Trophoblast cell (in vitro differentiated cells and primary cell): Measurements from ENCODE around the gene IL1RAPL1.

ENCODE experiments used
- DNase-seq, 2 donors: peaks; one replicate each; pipeline ENCODE4 v3.0.0-alpha.2; 2016
- H2AFZ ChIP-seq: 2 replicates; pipeline ENCODE4 v1.6.1; 2013; ENCODE audit warnings: low read length, moderate library complexity, mild to moderate bottlenecking; ENCODE audit not compliant: insufficient read depth, poor library complexity
- H2AK5ac ChIP-seq: 2 replicates; pipeline ENCODE4 v1.6.1; 2013; ENCODE audit warnings: mild to moderate bottlenecking, low read length
- H2BK120ac ChIP-seq: 2 replicates; pipeline ENCODE4 v1.6.1; 2013; ENCODE audit warnings: low read length, mild to moderate bottlenecking, moderate library complexity; ENCODE audit not compliant: insufficient read depth, poor library complexity
- H2BK12ac ChIP-seq: 2 replicates; pipeline ENCODE4 v1.6.1; 2013; ENCODE audit warnings: mild to moderate bottlenecking, low read length, moderate library complexity
- H2BK5ac ChIP-seq: 2 replicates; pipeline ENCODE4 v1.6.1; 2013; ENCODE audit warnings: low read length, low read depth, moderate library complexity, mild to moderate bottlenecking; ENCODE audit not compliant: poor library complexity
- H3K14ac ChIP-seq: 2 replicates; pipeline ENCODE4 v1.6.1; 2013; ENCODE audit warnings: mild to moderate bottlenecking, low read length
- H3K18ac ChIP-seq: 2 replicates; pipeline ENCODE4 v1.6.1; 2013; ENCODE audit warnings: mild to moderate bottlenecking, low read length
- H3K23ac ChIP-seq: 2 replicates; pipeline ENCODE4 v1.6.1; 2013; ENCODE audit warnings: low read length
- H3K27ac ChIP-seq: 2 replicates; pipeline ENCODE4 v1.5.1; 2013; ENCODE audit warnings: low read depth, mild to moderate bottlenecking, inconsistent platforms, low read length, moderate library complexity
- H3K27me3 ChIP-seq: 2 replicates; pipeline ENCODE4 v1.6.1; 2013; ENCODE audit warnings: inconsistent platforms, mild to moderate bottlenecking, low read length, moderate library complexity; ENCODE audit not compliant: insufficient read depth
- H3K36me3 ChIP-seq, 2 experiments: 1 replicate in 1 of 2; 2 replicates in 1 of 2; pipeline ENCODE4 v1.6.1; 2013; ENCODE audit warnings: low read length in 2 of 2, mild to moderate bottlenecking in 2 of 2, moderate library complexity in 1 of 2; ENCODE audit not compliant: insufficient read depth in 2 of 2, control insufficient read depth in 1 of 2
- H3K4ac ChIP-seq: 2 replicates; pipeline ENCODE4 v1.6.1; 2013; ENCODE audit warnings: low read depth, mild to moderate bottlenecking, low read length, moderate library complexity
- H3K4me1 ChIP-seq, 2 experiments: 1 replicate in 1 of 2; 2 replicates in 1 of 2; pipeline ENCODE4 v1.6.1; 2013; ENCODE audit warnings: low read length in 2 of 2, mild to moderate bottlenecking in 2 of 2, moderate library complexity in 1 of 2; ENCODE audit not compliant: insufficient read depth in 2 of 2, control insufficient read depth in 1 of 2
- H3K4me2 ChIP-seq: 2 replicates; pipeline ENCODE4 v1.6.1; 2013; ENCODE audit warnings: inconsistent platforms, mild to moderate bottlenecking, low read length, moderate library complexity
- H3K4me3 ChIP-seq: 2 replicates; pipeline ENCODE4 v1.5.1; 2013; ENCODE audit warnings: mild to moderate bottlenecking, low read depth, low read length, inconsistent platforms
- H3K79me1 ChIP-seq: one replicate; pipeline ENCODE4 v1.6.1; 2013; ENCODE audit warnings: low read length
- H3K79me2 ChIP-seq: 2 replicates; pipeline ENCODE4 v1.6.1; 2013; ENCODE audit warnings: low read length, mild to moderate bottlenecking; ENCODE audit not compliant: control insufficient read depth, insufficient read depth, poor library complexity
- H3K9ac ChIP-seq: 2 replicates; pipeline ENCODE4 v1.6.1; 2013; ENCODE audit warnings: mild to moderate bottlenecking, low read length
- H3K9me3 ChIP-seq: 2 replicates; pipeline ENCODE4 v1.6.1; 2013; ENCODE audit warnings: low read depth, mild to moderate bottlenecking, control low read depth, inconsistent platforms, low read length; ENCODE audit not compliant: insufficient read depth
- H4K12ac ChIP-seq: 2 replicates; pipeline ENCODE4 v1.6.1; 2013; ENCODE audit warnings: low read depth, mild to moderate bottlenecking, low read length, moderate library complexity
- H4K8ac ChIP-seq: 2 replicates; pipeline ENCODE4 v1.6.1; 2013; ENCODE audit warnings: low read depth, mild to moderate bottlenecking, low read length, moderate library complexity
- H4K91ac ChIP-seq: one replicate; pipeline ENCODE4 v1.6.1; 2013; ENCODE audit warnings: low read depth, mild to moderate bottlenecking, low read length, moderate library complexity
- WGBS: extraction: QIAGEN DNeasy Blood & Tissue Kit; methylation state at CpG from one replicate; pipeline ENCODE4 v1.1.7; 2013; ENCODE audit warnings: missing lambda C conversion rate; ENCODE audit not compliant: insufficient read length, insufficient coverage; ENCODE audit errors: extremely low coverage; 5-methylcytosine and 5-hydroxymethylcytosine counted together

Gene IL1RAPL1

GRCh38 chrX:29470030-29470429 lies 882.8 kb downstream of the IL1RAPL1 start:
- H2BK120ac ChIP-seq, result no peak overlapping the region
- WGBS, result no CpG with 5 or more reads among the region's 1 CpG
- H3K4me1 ChIP-seq, result no peaks in the 10 kb centered on the region

GRCh38 chrX:29471829-29472228 lies 884.6 kb downstream of the IL1RAPL1 start:
- H3K9me3 ChIP-seq, result no peaks in the 10 kb centered on the region
- no peak overlapping the region for H2BK5ac ChIP-seq
- no peak overlapping the region for H3K9ac ChIP-seq
- no peaks in the 10 kb centered on the region for H3K27me3 ChIP-seq
- no peak overlapping the region for H3K18ac ChIP-seq
- no peak overlapping the region for H3K23ac ChIP-seq
- H3K4me3 ChIP-seq, result no peak overlapping the region
- no peak overlapping the region for H4K91ac ChIP-seq
- H3K14ac ChIP-seq, result no peak overlapping the region
- no peak overlapping the region for H2BK120ac ChIP-seq
- no peak for DNase-seq
- no peak overlapping the region for H3K4ac ChIP-seq
- H3K79me1 ChIP-seq, result no peaks in the 10 kb centered on the region
- no peak overlapping the region for H3K4me2 ChIP-seq
- H3K36me3 ChIP-seq, result no peaks in the 10 kb centered on the region
- H2AFZ ChIP-seq, result no peak overlapping the region
- H2AK5ac ChIP-seq, result no peak overlapping the region
- no peak overlapping the region for H3K27ac ChIP-seq
- H4K8ac ChIP-seq, result no peak overlapping the region
- no peak overlapping the region for H4K12ac ChIP-seq
- H3K4me1 ChIP-seq, result no peaks in the 10 kb centered on the region
- H2BK12ac ChIP-seq, result no peak overlapping the region
- no peaks in the 10 kb centered on the region for H3K79me2 ChIP-seq

More at GRCh38 chrX:29470030-29470429, 882.8 kb downstream of the IL1RAPL1 start:
- no peak overlapping the region for H4K91ac ChIP-seq
- no peaks in the 10 kb centered on the region for H3K79me2 ChIP-seq
- H3K4me2 ChIP-seq, result no peak overlapping the region
- H2AFZ ChIP-seq, result no peak overlapping the region
- no peak overlapping the region for H4K8ac ChIP-seq
- H2BK12ac ChIP-seq, result no peak overlapping the region
- no peaks in the 10 kb centered on the region for H3K9me3 ChIP-seq
- no peak overlapping the region for H4K12ac ChIP-seq
- H3K9ac ChIP-seq, result no peak overlapping the region
- H3K27me3 ChIP-seq, result no peaks in the 10 kb centered on the region
- DNase-seq, result no peak
- H3K18ac ChIP-seq, result no peak overlapping the region
- no peak overlapping the region for H3K4me3 ChIP-seq
- no peak overlapping the region for H2BK5ac ChIP-seq
- H3K4ac ChIP-seq, result no peak overlapping the region
- no peak overlapping the region for H3K14ac ChIP-seq
- no peak overlapping the region for H2AK5ac ChIP-seq
- H3K36me3 ChIP-seq, result no peaks in the 10 kb centered on the region
- no peak overlapping the region for H3K23ac ChIP-seq
- no peak overlapping the region for H3K27ac ChIP-seq
- no peaks in the 10 kb centered on the region for H3K79me1 ChIP-seq

- no peaks in the 10 kb centered on the region for H3K79me2 ChIP-seq
- H3K9me3 ChIP-seq, result no peaks in the 10 kb centered on the region
- H3K4me1 ChIP-seq, result no peaks in the 10 kb centered on the region
- H2BK12ac ChIP-seq, result no peak overlapping the region
- no peak overlapping the region for H3K4me3 ChIP-seq
- no peak overlapping the region for H4K91ac ChIP-seq
- no peak overlapping the region for H3K4me2 ChIP-seq
- no peak overlapping the region for H3K23ac ChIP-seq
- no peaks in the 10 kb centered on the region for H3K36me3 ChIP-seq
- H4K12ac ChIP-seq, result no peak overlapping the region
- H2BK5ac ChIP-seq, result no peak overlapping the region
- no peaks in the 10 kb centered on the region for H3K27me3 ChIP-seq
- H2AK5ac ChIP-seq, result no peak overlapping the region
- DNase-seq, result no peak
- H3K18ac ChIP-seq, result no peak overlapping the region
- WGBS, result no CpG with 5 or more reads among the region's 1 CpG
- no peaks in the 10 kb centered on the region for H3K79me1 ChIP-seq
- H3K4ac ChIP-seq, result no peak overlapping the region
- no peak overlapping the region for H2BK120ac ChIP-seq
- no peak overlapping the region for H3K9ac ChIP-seq
- no peak overlapping the region for H3K27ac ChIP-seq
- no peak overlapping the region for H3K14ac ChIP-seq
- no peak overlapping the region for H4K8ac ChIP-seq
- H2AFZ ChIP-seq, result no peak overlapping the region
Measured at GRCh38 chrX:29477878-29478277, 890.6 kb downstream of the IL1RAPL1 start.

- Histone ChIP-seq H2AK5ac (no peak overlapping the region), H3K4me3 (no peak overlapping the region), H3K18ac (no peak overlapping the region), H3K9me3 (no peaks in the 10 kb centered on the region), H4K12ac (no peak overlapping the region), H3K14ac (no peak overlapping the region), H2BK5ac (no peak overlapping the region), H3K79me1 (no peaks in the 10 kb centered on the region), H3K79me2 (no peaks in the 10 kb centered on the region), H3K23ac (no peak overlapping the region), H3K4me2 (no peak overlapping the region), H2BK12ac (no peak overlapping the region), H4K91ac (no peak overlapping the region), H3K27ac (no peak overlapping the region), H2AFZ (no peak overlapping the region), H3K9ac (no peak overlapping the region), H2BK120ac (no peak overlapping the region), H3K36me3 (no peaks in the 10 kb centered on the region), H3K4me1 (no peaks in the 10 kb centered on the region), H4K8ac (no peak overlapping the region), H3K27me3 (no peaks in the 10 kb centered on the region), H3K4ac (no peak overlapping the region)
- WGBS, result no CpG with 5 or more reads among the region's 10 CpGs
- DNase-seq, result peak in 1 of 2 donors; percentile 1
Measured at GRCh38 chrX:29478336-29479069, 891.3 kb downstream of the IL1RAPL1 start.
